HG03280 (cell line): ENCODE data around the gene PSMC1.
"Not testable (repeated sequence)": the region's sequence is repeated elsewhere in the genome, so short reads cannot be mapped to it uniquely, and the experiment has no call there.

Experiments used
- ATAC-seq: cut with Tn5 transposase; IDR thresholded peaks from one replicate; pipeline ENCODE4 v1.9.1; 2021; ENCODE audit warnings: mild to moderate bottlenecking, moderate library complexity; ENCODE audit not compliant: unreplicated experiment

Gene PSMC1

DNA sequence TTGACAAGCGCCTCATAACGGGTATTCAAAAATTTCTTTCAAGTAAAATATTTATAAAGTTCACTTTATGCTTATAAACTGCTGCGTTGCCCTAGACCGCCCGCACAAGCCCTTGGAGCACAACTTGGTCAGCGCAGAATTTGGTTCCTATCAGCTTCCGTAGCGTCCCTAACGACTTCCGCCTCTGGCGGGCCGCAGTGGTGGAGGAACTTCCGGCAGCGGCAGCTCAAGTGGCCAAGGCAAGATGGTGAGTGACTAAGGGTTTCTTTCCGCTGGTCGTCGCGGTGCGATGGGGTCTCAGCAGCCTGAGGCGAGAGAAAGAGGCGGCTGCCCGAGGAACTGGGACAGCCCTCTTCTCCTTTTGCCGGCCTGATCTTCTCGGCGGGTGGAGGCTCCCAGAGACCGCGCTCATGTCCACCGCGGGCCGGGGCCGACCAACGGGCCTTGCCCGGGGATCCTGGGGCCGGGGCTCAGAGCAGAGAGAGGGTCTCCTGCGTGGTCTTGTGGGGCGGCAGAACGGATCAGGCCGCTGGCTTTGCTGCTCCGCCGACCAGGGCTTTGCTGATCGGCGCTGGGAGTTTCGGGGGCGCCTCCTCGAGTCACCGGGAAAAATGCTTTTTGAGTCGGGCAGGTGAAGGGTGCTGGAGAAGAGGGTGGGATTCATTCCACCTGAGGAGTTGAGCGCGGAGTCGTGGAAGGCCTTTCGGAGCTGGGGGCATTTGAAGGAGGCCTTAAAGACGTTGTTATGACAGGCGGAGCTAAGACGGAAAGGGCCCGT is at the start of gene PSMC1:
TSS of gene PSMC1 (plus strand) at position 200 of the 778 bp plus-strand sequence. CDS start at position 245, 45 bp downstream.
- peak; percentile 94 for ATAC-seq

- ATAC-seq = no peak
Observed at GRCh38 chr14:90213099-90213748, 43.1 kb upstream of the PSMC1 start.

- ATAC-seq = no peak
Observed at GRCh38 chr14:90228478-90228877, 27.9 kb upstream of the PSMC1 start.

GRCh38 chr14:90229942-90230341 is 26.4 kb upstream of the PSMC1 start:
- ATAC-seq = not testable (repeated sequence)

GRCh38 chr14:90235179-90235976 is 21.0 kb upstream of the PSMC1 start:
- ATAC-seq = peak; percentile 68

DNA sequence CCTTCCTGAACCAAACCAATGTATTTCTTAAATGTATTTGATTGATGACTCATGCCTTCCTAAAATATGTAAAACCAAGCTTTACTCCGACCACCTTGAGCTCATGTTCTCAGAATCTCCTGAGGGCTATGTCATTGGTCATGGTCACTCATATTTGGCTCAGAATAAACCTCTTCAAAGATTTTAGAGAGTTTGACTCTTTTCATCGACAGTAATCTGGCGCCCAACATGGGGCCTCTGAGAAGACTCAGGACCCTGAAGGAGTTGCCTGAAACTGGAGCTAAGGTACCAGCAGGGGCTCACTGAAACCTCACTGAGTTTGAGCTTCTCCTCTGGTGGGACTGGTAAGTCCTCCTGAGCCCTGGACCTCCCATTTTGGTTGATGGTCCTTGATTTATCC is 17.2 kb upstream of the PSMC1 start:
- no peak for ATAC-seq

DNA sequence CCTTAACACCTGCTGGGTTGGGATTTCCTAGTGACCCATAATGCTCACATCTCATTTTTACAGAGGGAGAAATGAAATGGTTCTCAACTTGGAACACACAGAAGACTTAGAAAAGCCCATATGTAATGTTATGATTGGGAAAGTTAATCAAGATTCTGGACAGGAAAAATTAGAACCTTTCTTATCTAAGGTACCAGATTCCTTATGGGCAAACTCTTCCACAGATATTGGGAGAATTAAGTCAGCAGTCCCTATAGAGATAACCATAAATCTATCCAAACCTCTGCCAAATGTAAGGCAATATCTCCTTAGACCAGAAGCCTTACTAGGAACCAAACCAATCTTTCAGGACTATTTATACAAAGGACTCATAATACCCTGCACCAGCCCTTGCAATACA is 13.9 kb upstream of the PSMC1 start:
- no peak for ATAC-seq

GRCh38 chr14:90246936-90247335 is 9.4 kb upstream of the PSMC1 start:
- no peak for ATAC-seq

DNA sequence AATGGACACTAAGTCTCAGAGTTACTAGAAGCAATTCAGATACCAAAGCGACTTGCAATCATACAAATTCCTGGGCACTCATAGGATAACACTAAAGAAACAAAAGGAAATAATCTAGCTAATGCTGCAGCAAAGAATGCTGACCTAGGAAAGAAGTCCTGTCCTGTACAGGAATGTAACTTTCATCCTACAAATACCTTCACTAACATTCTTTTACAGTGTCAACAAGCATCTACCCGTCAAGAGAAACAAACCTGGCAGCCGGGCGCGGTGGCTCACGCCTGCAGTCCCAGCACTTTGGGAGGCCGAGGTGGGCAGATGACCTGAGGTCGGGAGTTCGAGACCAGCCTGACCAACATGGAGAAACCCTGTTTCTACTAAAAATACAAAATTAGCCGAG is 8.9 kb upstream of the PSMC1 start:
- ATAC-seq = not testable (repeated sequence)

GRCh38 chr14:90248594-90248993 is 7.8 kb upstream of the PSMC1 start:
- ATAC-seq = no peak

DNA sequence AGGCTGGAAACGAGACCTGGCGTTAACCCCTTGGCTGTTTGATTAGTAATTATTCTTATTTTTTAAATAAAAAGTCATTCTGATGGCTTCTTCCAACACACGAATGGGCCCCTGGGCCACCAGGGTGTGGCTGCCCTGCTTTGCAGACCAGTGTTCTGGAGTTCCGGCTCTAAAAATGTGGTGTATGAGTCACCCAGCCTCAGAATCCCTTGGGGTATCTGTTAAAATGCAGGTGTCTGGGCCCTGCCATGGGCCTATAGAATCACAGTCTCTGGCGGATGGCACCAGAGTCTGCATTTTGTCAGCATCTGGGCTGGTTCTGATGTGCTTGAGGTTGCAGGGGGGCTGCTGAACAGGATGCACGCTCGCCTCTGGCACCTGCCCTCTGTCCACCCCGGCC is 2.5 kb upstream of the PSMC1 start:
- ATAC-seq = no peak

DNA sequence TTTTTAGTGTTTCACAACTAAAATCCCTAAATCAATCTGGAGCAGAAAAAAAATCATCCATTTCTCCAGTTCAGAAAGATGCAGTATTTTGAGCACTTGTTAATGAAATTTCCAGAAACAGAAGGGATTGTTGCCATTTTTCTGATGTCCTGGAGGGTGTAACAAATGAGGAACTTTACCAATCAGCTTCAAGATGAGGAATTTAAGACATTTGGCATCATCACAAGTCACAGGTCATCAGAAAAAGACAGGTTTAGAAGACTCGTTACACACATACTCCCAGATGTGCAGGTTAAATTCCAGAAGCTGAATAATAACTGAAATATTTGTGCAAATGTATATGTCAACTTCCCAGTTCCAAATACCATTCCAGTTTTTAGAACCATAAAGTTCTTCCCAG is 482 bp upstream of the PSMC1 start:
- ATAC-seq = no peak

- ATAC-seq = peak; percentile 66
Observed at GRCh38 chr14:90263748-90264449, 7.5 kb downstream of the PSMC1 start.

DNA sequence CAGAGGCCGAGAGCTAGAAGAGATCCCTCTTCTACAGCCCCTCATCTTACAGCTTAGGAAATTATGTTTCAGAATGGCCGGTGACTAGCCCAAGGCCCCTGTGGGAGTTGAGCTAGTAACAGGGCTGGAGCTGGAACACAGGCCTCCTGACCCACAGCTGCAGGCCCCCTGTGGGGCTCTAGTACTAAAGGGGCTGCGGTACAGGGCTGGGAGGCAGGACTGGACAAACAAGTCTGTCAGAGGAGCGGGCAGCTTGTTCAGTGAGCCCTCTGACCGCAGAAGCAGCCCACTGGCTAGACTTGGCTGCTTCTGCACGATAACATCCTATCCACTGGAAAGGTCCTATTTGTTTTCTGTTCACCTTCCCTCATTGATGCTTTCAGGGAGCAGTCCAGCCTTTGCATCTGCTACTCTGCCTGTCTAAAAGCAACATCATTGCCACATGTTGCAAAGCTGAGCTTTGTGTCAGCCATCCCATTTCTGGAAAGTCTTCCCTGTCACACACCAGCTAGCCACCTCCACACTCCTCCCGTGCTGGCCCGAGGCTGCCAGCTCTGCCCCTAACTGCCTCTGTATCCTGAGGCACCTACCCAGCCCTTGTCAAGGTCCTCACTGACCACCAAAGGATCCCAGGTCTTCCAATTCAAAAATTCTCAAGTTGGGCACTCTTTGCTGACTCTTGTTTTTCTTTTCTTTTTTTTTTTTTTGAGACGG is 10.2 kb downstream of the PSMC1 start:
- ATAC-seq = no peak

DNA sequence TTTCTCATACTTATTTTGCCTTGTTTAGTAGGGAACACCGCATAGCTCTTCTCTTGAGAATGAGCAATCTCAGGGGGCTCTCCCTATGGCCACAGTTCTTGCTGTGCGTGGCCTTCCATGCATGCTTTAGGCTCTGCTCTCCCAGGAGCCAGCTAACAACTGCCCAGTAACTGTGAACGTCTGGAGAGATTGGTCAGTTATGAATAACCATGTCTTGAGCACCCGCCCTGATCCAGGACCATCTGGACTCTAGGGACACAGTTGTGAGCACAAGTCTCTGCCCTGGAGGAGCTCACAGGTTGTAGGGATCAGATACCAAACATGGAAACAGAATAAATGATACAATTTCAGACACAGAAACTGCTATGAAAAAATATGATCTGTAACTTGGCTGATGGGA is 12.1 kb downstream of the PSMC1 start:
- ATAC-seq = no peak

DNA sequence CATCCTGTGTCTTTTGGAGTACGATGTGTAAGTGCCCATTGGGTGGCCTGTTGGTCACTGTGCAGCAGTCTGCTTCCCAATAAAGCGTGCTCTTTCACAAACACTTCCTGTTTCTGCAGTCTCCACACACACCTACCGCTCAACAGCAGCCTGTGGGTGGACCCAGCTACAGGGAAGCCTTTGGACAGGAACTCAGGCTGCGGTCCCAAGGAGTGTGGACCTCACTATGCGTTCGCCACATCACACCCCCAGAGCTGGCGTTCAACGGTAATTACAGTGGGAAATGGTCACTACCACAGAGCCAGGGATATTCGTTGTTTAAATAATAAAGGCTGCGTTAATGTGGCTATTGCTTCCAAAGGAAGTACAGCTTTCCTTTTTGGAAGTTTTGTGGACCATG is 16.2 kb downstream of the PSMC1 start:
- no peak for ATAC-seq

GRCh38 chr14:90273532-90273931 is 17.2 kb downstream of the PSMC1 start:
- no peak for ATAC-seq

- ATAC-seq = no peak
Observed at GRCh38 chr14:90274019-90274418, 17.7 kb downstream of the PSMC1 start.

GRCh38 chr14:90274808-90275457 is 18.6 kb downstream of the PSMC1 start:
- ATAC-seq = no peak

DNA sequence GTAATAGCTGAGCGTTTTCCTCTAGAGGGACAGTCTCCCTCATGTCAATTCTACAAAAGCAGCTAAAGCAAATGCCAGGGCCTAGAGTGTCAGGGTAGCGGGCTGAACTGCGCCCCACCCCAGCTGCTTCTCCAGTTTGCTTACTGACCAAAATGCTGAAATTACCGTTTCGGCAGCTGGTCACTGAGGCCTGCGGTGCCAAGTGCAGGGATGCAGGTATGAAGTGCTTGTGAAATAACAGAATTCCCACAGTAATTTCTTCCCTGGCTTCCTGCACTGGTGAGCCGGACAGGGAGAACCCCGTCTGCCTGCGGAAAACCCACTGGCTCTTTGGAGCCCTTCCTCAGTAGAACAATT is 19.1 kb downstream of the PSMC1 start:
- no peak for ATAC-seq
